Thoracic aorta endothelial cell (primary cell): ENCODE measurements around the gene TMEM260. TPM values are rescaled to one million over a fixed set of nuclear protein-coding genes. Genes with fewer than 3 reads are reported as not detected.

Experiments used
- total RNA-seq: library from RNA; depleted of rRNA; stranded (reverse); fragments of >200 nt; gene quantifications from 2 replicates; pipeline ENCODE4 v1.2.3, GENCODE V29; 2012

Gene TMEM260
- 22.9 and 23.5 TPM in 2 replicates for total RNA-seq

GRCh38 chr14:56579345-56580220 lies at the start of gene TMEM260:
TMEM260 (plus strand) TSS chr14:56579798; CDS start chr14:56579915, 117 bp downstream.

Other genes starting within 250 kb of the TMEM260 start
- gene OTX2, start 230.7 kb downstream of the TMEM260 start, total RNA-seq = not detected in 2 replicates